Stimulated activated naive CD4-positive, alpha-beta T cell (primary cell): ENCODE results near the gene ABO.
"Not testable (repeated sequence)": the region's sequence is repeated elsewhere in the genome, so short reads cannot be mapped to it uniquely, and the experiment has no call there.

Experiments used
- DNase-seq, 6 experiments: peaks; one replicate each; lab custom pipeline; 2025; lab: John Stamatoyannopoulos, UW

Gene ABO

GRCh38 chr9:133225171-133226011 lies 49.6 kb downstream of the ABO start:
- no peak for DNase-seq

- no peak for DNase-seq
Observed at GRCh38 chr9:133224762-133225161, 50.2 kb downstream of the ABO start.

- DNase-seq = not testable (repeated sequence)
Observed at GRCh38 chr9:133223159-133223756, 51.7 kb downstream of the ABO start.

GRCh38 chr9:133221994-133222393 lies 53.0 kb downstream of the ABO start:
- DNase-seq = not testable (repeated sequence)

GRCh38 chr9:133221177-133221809 lies 53.7 kb downstream of the ABO start:
- DNase-seq = no peak

GRCh38 chr9:133218049-133218975 lies 56.7 kb downstream of the ABO start:
- not testable (repeated sequence) for DNase-seq

- not testable (repeated sequence) for DNase-seq
Observed at GRCh38 chr9:133217333-133217988, 57.5 kb downstream of the ABO start.

- not testable (repeated sequence) for DNase-seq
Observed at GRCh38 chr9:133214276-133214675, 60.7 kb downstream of the ABO start.

- no peak for DNase-seq
Observed at GRCh38 chr9:133210609-133211008, 64.4 kb downstream of the ABO start.

GRCh38 chr9:133210202-133210532 lies 64.8 kb downstream of the ABO start:
- no peak for DNase-seq

GRCh38 chr9:133209327-133210201 lies 65.4 kb downstream of the ABO start:
- not testable (repeated sequence) for DNase-seq

GRCh38 chr9:133208880-133209300 lies 66.1 kb downstream of the ABO start, which contains the start of gene OBP2B:
Gene OBP2B (minus strand): TSS chr9:133209250. CDS start chr9:133209199, 51 bp downstream.
- DNase-seq = not testable (repeated sequence)

GRCh38 chr9:133208171-133208879 lies 66.7 kb downstream of the ABO start:
- not testable (repeated sequence) for DNase-seq

GRCh38 chr9:133207540-133208170 lies 67.3 kb downstream of the ABO start:
- no peak for DNase-seq

- DNase-seq = no peak
Observed at GRCh38 chr9:133207021-133207531, 67.9 kb downstream of the ABO start.

GRCh38 chr9:133205996-133206931 lies 68.7 kb downstream of the ABO start:
- no peak for DNase-seq

- DNase-seq = not testable (repeated sequence)
Observed at GRCh38 chr9:133205481-133205887, 69.5 kb downstream of the ABO start.
